GM21717 (cell line): ENCODE results near the gene TXNIP.

ENCODE experiments used
- ATAC-seq: cut with Tn5 transposase; IDR thresholded peaks from one replicate; pipeline ENCODE4 v1.9.1; 2021; ENCODE audit warnings: mild to moderate bottlenecking, moderate library complexity; ENCODE audit not compliant: unreplicated experiment

TXNIP gene

DNA sequence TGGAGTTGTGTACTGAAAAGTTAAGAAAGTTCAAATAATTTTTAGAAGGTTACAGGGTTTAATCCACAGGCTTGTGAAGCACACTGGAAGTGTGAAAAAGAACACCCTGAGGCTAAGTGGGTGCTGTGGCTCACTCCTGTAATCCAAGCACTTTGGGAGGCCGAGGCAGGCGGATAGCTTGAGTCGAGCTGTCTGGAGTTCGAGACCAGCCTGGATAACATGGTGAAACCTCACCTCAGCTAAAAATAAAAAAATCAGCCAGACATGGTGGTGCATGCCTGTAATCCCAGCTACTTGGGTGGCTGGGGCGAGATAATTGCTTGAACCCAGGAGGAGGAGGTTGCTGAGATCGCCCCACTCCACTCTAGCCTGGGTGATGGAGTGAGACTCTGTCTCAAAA is 9.8 kb downstream of the TXNIP start:
- no peak for ATAC-seq

DNA sequence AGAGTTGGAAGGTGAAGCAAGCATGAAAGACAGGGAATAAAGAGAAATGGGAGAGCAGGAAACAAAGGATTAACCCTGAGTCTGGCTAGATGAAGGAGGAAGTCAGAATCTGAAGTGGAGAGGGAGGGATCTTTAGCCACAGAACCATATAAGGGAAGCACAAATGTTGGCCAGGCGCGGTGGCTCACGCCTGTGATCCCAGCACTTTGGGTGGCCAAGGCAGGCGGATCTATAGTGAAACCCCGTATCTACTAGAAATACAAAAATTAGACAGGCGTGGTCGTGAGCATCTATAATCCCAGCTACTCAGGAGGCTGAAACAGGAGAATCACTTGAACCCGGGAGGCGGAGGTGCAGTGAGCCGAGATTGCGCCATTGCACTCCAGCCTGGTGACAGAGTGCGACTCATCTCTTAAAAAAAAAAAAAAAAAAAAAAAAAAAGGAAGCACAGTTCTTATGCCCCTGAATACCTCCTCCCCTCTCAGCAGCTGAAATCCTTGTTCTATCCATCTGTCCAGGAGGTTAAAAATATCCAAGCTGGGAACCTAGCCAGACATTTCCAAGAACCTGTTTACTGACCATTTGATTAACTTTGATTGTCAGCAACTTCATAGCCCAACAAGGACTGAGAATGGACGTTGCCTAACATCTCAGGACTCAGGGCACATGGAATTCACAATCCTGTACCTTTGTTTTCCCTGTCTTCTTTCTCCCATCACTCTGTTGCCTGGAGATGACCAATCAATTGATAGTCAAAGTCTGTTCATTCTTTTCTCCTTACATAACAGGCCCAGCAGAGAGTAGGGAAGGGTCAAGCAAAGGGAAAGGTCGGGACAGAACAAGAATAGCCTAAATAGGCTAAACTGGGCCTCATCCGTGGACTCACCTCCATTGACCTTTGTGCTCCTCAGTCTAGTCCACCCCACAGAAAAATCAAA is 10.6 kb downstream of the TXNIP start:
- ATAC-seq = no peak

DNA sequence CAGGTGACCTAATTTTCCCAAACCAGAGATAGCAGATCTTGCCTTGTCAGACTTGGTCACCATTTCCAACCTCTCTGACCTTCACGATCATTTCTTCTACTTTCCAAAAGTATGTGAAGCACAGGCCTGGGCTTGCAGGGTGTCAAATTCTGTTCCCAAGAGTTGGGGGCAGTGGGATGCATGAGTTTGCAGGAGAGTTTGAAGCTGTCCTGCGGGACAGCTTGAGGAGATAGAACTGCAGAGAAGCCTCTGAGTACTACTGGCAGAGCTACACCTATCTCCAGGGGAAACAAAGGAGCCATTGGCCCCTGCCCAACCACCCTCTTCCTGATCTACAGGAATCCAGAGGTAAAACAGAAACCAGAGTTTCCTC is 11.3 kb downstream of the TXNIP start:
- ATAC-seq = no peak

DNA sequence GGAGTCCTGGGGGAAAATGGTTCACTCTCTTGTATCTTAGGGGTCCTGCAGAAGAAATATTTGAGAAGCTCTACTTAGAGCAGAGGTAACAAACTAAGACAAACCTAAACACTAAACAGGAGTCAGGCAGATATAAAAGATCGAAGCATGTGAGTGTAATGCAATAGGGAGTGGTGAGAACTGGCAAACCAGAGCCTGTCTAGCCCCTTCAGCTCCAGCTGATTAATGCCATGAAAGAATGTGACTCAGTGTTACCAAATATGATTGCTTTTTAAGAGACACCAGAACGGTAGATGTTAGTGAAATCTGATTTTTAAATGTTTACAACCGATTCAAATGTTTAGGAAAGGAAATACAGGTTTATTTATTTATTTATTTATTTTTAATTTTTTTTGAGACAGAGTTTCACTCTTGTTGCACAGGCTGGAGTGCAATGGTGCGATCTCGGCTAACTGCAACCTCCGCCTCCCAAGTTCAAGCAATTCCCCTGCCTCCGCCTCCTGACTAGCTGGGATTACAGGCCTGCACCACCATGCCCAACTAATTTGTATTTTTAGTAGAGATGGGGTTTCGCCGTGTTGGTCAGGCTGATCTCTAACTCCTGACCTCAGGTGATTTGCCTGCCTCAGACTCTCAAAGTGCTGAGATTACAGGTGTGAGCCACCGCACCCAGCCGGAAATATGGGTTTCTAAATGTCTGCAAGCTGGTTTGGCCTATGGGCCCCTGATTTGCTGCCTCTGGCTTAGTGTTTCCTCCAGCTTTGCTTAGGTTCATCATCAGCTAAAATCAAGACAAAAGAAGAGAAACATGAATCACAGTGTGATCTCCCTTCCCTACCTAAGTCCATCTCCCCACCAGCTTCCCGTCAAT is 12.2 kb downstream of the TXNIP start:
- ATAC-seq = no peak

DNA sequence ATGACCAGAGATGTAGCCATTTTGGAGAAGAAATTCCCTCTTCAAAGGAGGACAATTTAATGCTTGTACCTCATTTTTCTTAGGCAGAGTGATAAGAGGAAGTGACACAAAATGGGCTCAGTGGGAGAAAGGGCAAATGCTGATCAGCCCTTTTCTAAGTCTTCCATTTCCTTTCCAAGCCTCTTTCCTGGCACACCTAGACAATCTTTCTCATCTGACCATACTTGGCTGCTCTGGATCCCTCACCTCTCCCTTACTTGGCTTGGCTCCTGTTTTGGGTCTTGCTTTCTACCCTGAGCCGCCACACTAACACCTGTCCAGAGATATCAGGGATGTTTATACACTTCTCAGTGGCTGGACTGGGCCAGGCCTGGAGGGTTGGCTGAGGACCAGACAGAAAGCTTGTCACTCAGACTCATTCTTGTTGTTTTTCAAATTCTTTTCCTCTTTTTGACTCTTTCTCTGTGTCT is 13.1 kb downstream of the TXNIP start:
- ATAC-seq = no peak

DNA sequence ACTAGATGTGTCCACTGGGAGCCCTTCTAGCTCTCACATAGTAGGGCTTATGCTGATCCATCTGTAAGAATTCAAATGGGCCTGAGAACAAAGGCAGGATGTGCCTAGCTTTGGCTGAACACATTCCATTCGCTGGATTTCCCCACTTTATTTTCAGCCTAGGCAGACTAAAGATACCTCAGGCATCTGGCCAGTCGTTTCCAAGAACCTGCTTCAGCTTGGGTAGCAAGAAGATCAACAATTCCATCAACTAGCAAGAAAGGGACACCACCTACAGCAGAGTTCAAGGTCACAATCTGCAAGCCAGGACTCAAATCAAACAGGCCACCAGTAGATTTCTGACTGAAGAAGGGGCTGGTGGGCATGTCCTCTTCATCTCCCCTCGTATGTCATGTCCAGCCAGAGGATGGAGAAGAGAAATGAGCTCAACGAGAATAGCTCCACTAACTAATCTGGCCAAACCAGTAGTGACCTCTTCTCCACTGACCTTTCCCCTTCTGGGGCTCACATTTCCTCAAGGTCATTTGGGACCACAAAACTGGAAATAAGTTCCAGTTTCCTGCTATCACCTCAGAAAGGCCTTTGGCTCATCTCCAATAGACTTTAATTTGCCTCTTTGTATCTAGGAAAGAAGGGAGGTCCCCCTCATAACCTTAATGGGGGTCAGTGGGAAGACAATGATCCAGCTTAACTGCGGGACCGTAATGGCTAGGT is 14.2 kb downstream of the TXNIP start:
- no peak for ATAC-seq

DNA sequence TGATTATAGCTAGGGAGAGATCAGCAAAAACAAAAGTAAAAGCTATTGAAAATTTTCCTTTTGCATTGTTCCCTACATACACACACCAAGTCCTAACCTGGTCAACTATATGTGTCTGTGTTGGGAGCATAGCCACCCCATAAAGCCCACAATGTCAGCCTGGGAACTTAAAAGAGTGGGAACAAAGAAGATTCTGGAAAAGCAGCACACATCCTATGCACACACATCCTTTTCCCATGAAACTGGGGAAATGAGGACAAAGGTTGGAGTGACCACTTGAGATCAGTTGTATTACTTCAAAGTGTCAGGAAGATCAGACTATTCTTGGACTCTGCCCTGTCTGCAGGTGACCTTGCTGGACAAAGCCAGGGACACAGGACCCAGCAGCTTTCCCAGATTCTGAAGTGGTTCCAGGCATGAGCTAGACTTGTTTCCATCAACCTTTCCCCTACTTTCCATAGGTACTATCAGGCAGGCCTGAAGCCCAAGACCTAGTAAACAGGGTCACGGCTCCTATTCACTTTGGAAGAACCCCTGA is 15.9 kb downstream of the TXNIP start:
- no peak for ATAC-seq

DNA sequence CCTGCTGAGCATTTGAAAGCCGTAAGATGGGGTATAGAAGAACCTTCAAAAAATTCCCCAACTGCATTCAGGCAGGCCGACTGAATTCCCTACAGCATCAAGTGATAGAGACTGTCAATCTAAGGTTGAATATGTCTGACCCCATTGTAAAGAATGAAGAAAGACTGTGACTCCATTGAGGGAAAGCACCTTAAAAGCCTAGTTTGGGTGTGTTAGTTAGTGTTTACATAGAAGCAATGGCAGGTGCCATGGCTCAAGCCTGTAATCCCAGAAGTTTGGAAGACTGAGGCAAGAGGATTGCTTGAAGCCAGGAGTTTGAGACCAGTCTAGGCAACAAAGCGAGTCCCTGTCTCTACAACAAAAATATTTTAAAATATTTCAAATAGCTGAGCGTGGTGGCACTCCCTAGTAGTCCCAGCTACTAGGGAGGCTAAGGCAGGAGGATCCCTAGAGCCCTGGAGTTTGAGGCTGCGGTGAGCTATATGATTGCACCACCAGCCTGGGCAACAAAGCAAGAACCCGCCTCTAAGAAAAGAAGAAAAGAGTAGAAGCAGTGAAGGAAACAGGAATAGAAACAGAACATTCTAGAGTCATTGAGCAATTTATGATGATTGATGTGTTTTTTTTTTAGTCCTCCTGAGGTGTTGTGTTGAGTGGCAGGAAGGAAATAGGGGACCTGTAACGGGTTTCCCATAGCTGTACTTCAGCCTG is 16.5 kb downstream of the TXNIP start:
- peak; percentile 17 for ATAC-seq

DNA sequence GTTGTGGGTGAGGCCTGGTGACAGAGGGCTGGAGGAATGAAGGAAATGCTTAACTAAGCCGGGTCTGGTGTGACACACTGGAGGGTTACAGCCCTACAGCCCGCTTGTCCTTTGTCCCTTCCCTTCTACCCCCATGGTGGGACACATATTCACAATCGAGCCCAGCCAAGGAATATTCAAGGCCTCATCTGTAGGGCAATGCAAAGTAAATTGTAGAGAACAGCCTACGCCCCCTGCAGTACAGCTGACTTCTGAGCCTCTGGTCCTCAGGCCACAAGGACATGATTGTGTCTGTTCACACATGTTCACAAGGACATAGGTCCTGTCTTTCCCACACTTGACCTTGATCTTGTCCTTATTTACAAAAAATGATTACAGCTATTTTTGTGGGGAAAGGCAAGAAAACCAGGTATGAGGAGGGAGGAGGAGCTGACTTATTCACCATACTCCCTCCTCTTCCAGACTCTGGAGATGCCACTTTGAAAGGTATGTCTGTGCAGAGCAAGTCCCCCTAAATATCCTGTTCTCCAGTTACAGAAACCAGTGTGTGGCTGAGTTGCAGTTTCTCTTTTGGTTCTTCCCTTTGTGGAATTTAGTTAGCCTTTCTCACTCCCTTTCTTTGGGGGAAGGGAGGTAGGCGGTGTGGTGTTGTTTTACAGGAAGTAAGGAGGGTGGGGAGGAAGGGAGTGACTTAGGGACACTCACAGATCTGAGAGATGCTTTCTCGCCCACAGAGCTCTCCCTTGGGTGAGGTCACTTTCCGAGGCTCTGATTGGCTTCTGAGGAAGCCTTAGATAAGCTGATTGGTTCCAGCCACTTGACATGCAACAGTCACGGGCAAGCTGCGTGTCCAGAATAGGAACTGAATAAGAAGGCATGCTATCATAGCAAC is 17.3 kb downstream of the TXNIP start:
- ATAC-seq = peak; percentile 82

DNA sequence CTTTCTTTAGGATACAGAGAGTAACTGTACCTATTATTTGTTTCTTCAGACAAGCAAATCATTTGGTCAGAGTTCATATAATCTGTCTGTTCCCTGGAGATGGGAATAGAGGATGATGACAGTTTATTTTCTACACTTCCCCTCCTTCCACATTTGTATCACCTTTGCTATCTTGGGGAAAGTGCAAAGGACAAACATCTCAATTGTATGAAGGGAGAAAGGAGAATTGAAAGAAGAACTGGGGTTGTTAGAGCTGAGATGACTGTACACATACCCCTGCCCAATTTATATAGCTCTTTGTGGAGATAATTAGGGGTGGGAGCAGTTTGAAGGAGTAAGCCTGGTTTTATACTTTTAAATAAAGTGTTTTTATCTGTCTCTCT is 17.9 kb downstream of the TXNIP start:
- no peak for ATAC-seq

DNA sequence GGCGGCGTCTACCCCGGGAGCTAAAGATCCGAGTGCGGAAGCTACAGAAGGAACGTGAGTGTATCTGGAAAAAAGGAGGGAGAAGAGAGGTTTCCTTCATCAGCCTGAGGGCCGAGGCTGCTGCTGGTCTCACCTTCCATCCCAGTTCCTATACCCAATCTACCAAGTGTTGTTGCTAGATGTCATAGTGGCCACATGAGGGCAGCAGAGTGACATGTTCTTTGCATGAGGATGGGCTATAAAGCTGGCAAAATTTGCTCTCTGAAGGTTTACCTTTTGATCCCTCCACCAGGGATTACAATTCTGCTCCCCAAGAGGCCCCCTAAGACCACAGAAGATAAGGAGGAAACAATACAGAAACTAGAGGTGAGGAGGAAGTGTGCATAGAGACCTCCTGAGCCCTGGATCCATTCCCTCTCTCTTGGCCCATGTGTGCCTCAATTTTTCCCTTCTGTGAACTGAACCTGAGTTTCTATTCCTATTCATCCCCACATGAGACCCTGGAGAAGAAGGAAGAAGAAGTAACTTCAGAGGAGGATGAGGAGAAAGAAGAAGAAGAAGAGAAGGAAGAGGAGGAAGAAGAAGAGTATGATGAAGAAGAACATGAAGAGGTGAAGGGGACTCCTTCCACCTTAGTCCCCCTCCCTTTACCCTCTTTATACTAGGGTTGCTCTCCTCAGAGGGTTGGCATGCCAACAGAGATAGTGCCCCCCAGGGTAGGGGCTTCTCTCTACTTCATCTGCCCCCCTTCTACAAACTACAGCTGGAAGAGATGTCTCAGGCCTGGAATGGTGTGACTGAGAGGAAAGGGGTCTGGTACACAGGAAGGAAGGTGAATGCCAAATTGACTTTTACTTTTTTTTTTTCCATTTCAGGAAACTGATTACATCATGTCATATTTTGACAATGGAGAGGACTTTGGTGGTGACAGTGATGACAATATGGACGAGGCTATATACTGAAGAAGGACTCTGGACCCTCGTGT is 18.6 kb downstream of the TXNIP start:
- ATAC-seq = no peak

DNA sequence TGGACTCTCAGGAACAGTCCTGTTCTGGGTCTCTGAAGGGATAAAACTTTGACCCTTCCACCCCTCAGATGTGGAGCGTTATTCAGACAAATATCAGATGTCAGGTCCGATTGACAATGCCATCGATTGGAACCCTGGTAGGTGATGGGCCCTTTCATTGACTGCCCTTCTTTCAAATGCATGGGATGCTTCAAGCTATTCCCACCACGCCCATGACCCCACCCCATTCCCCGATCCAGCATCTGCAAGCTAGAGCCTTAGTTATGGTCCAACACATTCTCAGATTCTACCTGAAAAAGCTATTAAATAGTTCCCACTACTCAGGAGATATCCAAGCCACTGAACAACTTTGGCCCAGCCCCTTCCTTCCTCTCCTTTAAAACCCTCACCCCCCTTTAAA is 19.4 kb downstream of the TXNIP start:
- ATAC-seq = no peak

DNA sequence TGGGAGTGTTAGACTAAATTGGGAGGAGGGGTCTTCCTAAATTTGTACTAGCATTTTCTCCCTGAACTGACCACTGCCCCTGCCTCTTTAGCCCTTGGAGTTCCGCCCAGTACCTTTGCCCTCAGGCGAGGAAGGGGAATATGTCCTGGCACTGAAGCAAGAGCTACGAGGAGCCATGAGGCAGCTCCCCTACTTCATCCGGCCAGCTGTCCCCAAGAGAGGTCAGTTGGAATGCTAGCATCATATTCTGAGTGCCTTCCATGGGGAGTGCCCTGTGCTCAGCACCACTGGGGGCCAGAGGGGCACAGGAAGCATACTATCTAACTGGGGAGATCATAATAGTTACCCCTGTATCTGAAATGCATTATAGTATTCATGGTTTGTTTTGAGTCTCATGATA is 21.2 kb downstream of the TXNIP start:
- no peak for ATAC-seq

DNA sequence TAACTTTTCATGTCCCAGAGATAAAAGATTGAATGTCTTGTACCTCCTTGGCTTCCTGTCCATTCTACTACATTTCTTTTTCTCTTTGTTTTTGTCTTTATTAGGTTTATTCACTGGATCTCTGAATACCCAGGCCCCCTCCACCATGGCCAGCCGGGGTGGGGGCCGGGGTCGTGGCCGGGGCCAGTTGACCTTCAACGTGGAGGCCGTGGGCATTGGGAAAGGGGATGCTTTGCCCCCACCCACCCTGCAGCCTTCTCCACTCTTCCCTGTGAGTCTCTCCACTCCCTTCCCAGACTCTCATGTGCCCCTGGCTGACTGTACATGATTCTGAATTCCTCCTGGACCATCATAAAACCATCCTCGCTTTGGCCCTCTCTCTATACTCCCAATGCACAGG is 21.7 kb downstream of the TXNIP start:
- no peak for ATAC-seq

DNA sequence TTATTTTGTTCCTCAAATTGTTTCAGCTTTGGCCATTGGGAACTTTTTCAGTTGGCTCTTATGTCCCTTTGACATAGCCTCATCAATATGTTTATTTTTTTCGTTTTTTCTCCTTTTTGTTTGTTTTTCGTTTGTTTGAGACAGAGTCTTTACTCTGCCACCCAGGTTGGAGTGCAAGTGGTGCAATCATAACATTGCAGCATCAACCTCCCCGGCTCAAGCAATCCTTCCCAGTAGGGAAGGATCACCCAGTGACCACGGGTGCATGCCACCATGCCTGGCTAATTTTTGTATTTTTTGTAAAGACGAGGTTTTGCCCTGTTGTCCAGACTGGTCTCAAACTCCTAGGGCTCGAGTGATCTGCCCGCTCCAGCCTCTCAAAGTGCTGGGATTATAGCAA is 23.8 kb downstream of the TXNIP start:
- ATAC-seq = no peak

DNA sequence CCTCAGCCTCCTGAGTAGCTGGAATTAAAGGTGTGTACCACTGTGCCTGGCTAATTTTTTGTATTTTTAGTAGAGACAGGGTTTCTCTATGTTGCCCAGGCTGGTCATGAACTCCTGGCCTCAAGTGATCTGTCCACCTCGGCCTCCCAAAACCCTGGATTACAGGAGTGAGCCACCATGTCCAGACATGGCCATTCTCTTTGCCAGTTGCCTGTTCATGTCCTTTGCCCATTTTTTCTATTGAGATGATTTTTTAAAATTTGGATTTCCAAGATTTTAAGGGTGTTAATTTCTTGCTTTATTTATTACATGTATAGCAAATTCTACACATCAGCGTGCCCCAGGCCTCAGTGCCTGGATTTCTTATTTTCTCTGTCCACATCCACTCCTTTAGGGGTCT is 29.1 kb downstream of the TXNIP start:
- ATAC-seq = no peak

DNA sequence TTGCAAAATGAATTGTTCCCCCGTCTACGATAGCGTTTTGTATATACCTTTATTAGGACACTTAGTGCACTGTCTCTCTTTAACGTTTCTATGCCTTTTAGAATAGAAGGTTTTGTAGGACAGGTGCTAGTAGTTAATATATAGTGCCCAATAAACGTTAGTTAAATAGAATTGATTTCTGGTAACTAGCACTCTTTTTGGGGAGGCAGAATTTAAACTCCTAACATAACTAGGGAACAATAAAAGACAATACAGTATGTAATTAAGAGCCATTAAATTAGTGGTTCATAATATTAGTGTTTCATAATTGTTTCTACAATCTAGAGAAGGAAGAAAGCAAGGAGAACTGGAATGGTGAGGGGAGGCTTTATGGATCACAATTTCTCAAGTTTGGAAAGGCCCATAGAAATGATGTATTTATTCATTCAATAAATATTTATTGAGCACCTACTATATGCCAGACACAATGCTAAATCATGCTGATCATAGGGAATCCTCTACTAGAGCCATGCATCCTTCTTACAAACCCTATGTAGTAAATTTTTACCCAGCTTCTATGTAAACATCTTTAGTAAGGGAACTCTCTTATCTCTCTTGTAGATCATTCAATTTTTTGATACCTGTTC is 31.1 kb downstream of the TXNIP start:
- no peak for ATAC-seq
